DND-41 (cell line): Measurements from ENCODE around the gene TTLL3.

Source experiments
- ATAC-seq: fragments of 200-7000 bp; cut with Tn5 transposase; 3 replicates; pipeline ENCODE4 v1.9.1; 2021; ENCODE audit warnings: low read depth; ENCODE audit not compliant: insufficient read depth
- DNase-seq: peaks from one replicate; pipeline ENCODE4 v3.0.0-alpha.2; 2020
- H2AFZ ChIP-seq: 2 replicates; pipeline ENCODE4 v1.6.0; 2012; ENCODE audit warnings: low read depth, low read length
- H3K27ac ChIP-seq: 2 replicates; pipeline ENCODE4 v1.5.1; 2012; ENCODE audit warnings: low read length, inconsistent platforms
- H3K27me3 ChIP-seq: fragments of 200-600 bp; sonication (generic); 2 replicates; pipeline ENCODE4 v1.6.0; 2012; ENCODE audit warnings: low read length, mild to moderate bottlenecking, inconsistent platforms; ENCODE audit not compliant: insufficient read depth, poor library complexity
- H3K36me3 ChIP-seq: 2 replicates; pipeline ENCODE4 v1.5.1; 2012; ENCODE audit warnings: low read length, inconsistent platforms; ENCODE audit not compliant: insufficient read depth
- H3K4me1 ChIP-seq: 2 replicates; pipeline ENCODE4 v1.5.1; 2012; ENCODE audit warnings: mild to moderate bottlenecking, low read length; ENCODE audit not compliant: insufficient read depth
- H3K4me2 ChIP-seq: 2 replicates; pipeline ENCODE4 v1.6.0; 2012; ENCODE audit warnings: mild to moderate bottlenecking, moderate library complexity, low read length, inconsistent platforms; ENCODE audit not compliant: insufficient read depth
- H3K4me3 ChIP-seq, 2 experiments: fragments of 200-600 bp in 1 of 2; shearing (Covaris generic) in 1 of 2; 2 replicates each; pipeline ENCODE4 v1.5.1; 2012 to 2016; ENCODE audit warnings: inconsistent platforms in 2 of 2, low read length in 2 of 2, mild to moderate bottlenecking in 2 of 2, low read depth in 1 of 2, moderate library complexity in 1 of 2
- H3K79me2 ChIP-seq: 2 replicates; pipeline ENCODE4 v1.6.0; 2012; ENCODE audit warnings: low read length, inconsistent platforms; ENCODE audit not compliant: insufficient read depth
- H3K9ac ChIP-seq: 2 replicates; pipeline ENCODE4 v1.6.0; 2012; ENCODE audit warnings: low read depth, mild to moderate bottlenecking, inconsistent platforms, low read length, moderate library complexity
- H3K9me3 ChIP-seq: 2 replicates; pipeline ENCODE4 v1.5.1; 2012; ENCODE audit warnings: low read length, moderate library complexity, mild to moderate bottlenecking, inconsistent platforms; ENCODE audit not compliant: insufficient read depth, severe bottlenecking
- H4K20me1 ChIP-seq: 2 replicates; pipeline ENCODE4 v1.6.0; 2012; ENCODE audit warnings: low read length; ENCODE audit not compliant: insufficient read depth
- CTCF ChIP-seq: IDR thresholded peaks from 2 replicates; pipeline ENCODE4 v1.5.1; 2012; ENCODE audit warnings: borderline replicate concordance, low read length, moderate library complexity, mild to moderate bottlenecking; ENCODE audit not compliant: poor library complexity, severe bottlenecking; ENCODE audit errors: extremely low read depth
- EZH2 ChIP-seq: IDR thresholded peaks from 3 replicates; pipeline ENCODE4 v1.6.1; 2012; ENCODE audit warnings: borderline replicate concordance, low read depth, mild to moderate bottlenecking, moderate library complexity, low read length, inconsistent platforms; ENCODE audit not compliant: severe bottlenecking

Gene TTLL3

GRCh38 chr3:9776896-9777693 lies 33.0 kb upstream of the TTLL3 start:
- no peaks in the 10 kb centered on the region for H3K9me3 ChIP-seq
- H3K4me2 ChIP-seq = no peak overlapping the region
- peaks cover 8% of the 10 kb centered on the region for H3K27me3 ChIP-seq
- peaks cover 28% of the 10 kb centered on the region for H3K4me1 ChIP-seq
- TF ChIP-seq EZH2 (no peak), CTCF (no peak)
- no peak overlapping the region for H3K4me3 ChIP-seq
- H3K79me2 ChIP-seq = no peaks in the 10 kb centered on the region
- DNase-seq (no peak), ATAC-seq (no peak)
- no peak overlapping the region for H2AFZ ChIP-seq
- no peak overlapping the region for H3K9ac ChIP-seq
- peaks cover 31% of the 10 kb centered on the region for H4K20me1 ChIP-seq
- H3K36me3 ChIP-seq = peaks cover 9% of the 10 kb centered on the region
- no peak overlapping the region for H3K27ac ChIP-seq

GRCh38 chr3:9777694-9778021 lies 32.4 kb upstream of the TTLL3 start:
- no peak overlapping the region for H2AFZ ChIP-seq
- no peak overlapping the region for H3K4me2 ChIP-seq
- TF ChIP-seq CTCF = no peak
- no peak for TF ChIP-seq EZH2
- H3K4me1 ChIP-seq = peaks cover 28% of the 10 kb centered on the region
- no peaks in the 10 kb centered on the region for H3K9me3 ChIP-seq
- no peaks in the 10 kb centered on the region for H3K79me2 ChIP-seq
- peaks cover 8% of the 10 kb centered on the region for H3K27me3 ChIP-seq
- H3K36me3 ChIP-seq = peaks cover 14% of the 10 kb centered on the region
- no peak overlapping the region for H3K9ac ChIP-seq
- no peak for ATAC-seq
- DNase-seq = no peak
- peaks cover 31% of the 10 kb centered on the region for H4K20me1 ChIP-seq
- H3K27ac ChIP-seq = no peak overlapping the region
- no peak overlapping the region for H3K4me3 ChIP-seq

- no peaks in the 10 kb centered on the region for H3K9me3 ChIP-seq
- TF ChIP-seq CTCF (no peak), EZH2 (no peak)
- H3K36me3 ChIP-seq = peaks cover 17% of the 10 kb centered on the region
- DNase-seq (no peak), ATAC-seq (no peak)
- H2AFZ ChIP-seq = no peak overlapping the region
- H3K27me3 ChIP-seq = peaks cover 8% of the 10 kb centered on the region
- H3K27ac ChIP-seq = no peak overlapping the region
- no peak overlapping the region for H3K4me2 ChIP-seq
- no peak overlapping the region for H3K9ac ChIP-seq
- H3K4me1 ChIP-seq = peaks cover 28% of the 10 kb centered on the region
- no peaks in the 10 kb centered on the region for H3K79me2 ChIP-seq
- no peak overlapping the region for H3K4me3 ChIP-seq
- H4K20me1 ChIP-seq = peaks cover 31% of the 10 kb centered on the region
Measured at GRCh38 chr3:9778143-9779074, 31.7 kb upstream of the TTLL3 start.
